Bronchial epithelial cell (primary cell): Measurements from ENCODE around the gene SGK1. TPM values are rescaled to one million over a fixed set of nuclear protein-coding genes. Genes with fewer than 3 reads are reported as not detected.
"Not testable (repeated sequence)": the region's sequence is repeated elsewhere in the genome, so short reads cannot be mapped to it uniquely, and the experiment has no call there.

Experiments
- DNase-seq: peaks from one replicate; pipeline ENCODE4 v3.0.0-alpha.2; 2010; ENCODE audit warnings: low read depth
- FAIRE-seq: peaks from 2 replicates; lab custom pipeline; 2011; peaks lifted over from hg19 to GRCh38; lab: Jason Lieb, UNC
- H3K27me3 ChIP-seq: 2 replicates; pipeline ENCODE4 v1.5.1; 2011; ENCODE audit warnings: low read length; ENCODE audit not compliant: control insufficient read depth, insufficient read depth
- H3K36me3 ChIP-seq: 2 replicates; pipeline ENCODE4 v1.5.1; 2011; ENCODE audit warnings: low read length; ENCODE audit not compliant: control insufficient read depth, insufficient read depth
- H3K4me3 ChIP-seq: 2 replicates; pipeline ENCODE4 v1.5.1; 2011; ENCODE audit warnings: mild to moderate bottlenecking, low read depth, low read length, control low read depth
- CTCF ChIP-seq: IDR thresholded peaks from 2 replicates; pipeline ENCODE4 v1.5.1; 2011; ENCODE audit warnings: mild to moderate bottlenecking, moderate library complexity, low read length, control low read depth, inconsistent platforms; ENCODE audit not compliant: insufficient read depth, severe bottlenecking
- total RNA-seq: library from RNA; depleted of rRNA; stranded (reverse); fragments of >200 nt; gene quantifications from 2 replicates; pipeline ENCODE4 v1.2.1, GENCODE V29; 2014

Gene SGK1
- total RNA-seq, 1 donor from 2014 or later: 13.4 TPM

GRCh38 chr6:134257516-134257915 lies 60.4 kb downstream of the SGK1 start:
- no peak for TF ChIP-seq CTCF
- no peak overlapping the region for H3K4me3 ChIP-seq
- H3K36me3 ChIP-seq: no peaks in the 10 kb centered on the region
- DNase-seq: no peak
- no peaks in the 10 kb centered on the region for H3K27me3 ChIP-seq
- FAIRE-seq: no peak

GRCh38 chr6:134256862-134257261 lies 61.0 kb downstream of the SGK1 start:
- DNase-seq (no peak), FAIRE-seq (no peak)
- H3K36me3 ChIP-seq: no peaks in the 10 kb centered on the region
- no peaks in the 10 kb centered on the region for H3K27me3 ChIP-seq
- TF ChIP-seq CTCF: no peak
- no peak overlapping the region for H3K4me3 ChIP-seq

GRCh38 chr6:134255280-134255679 lies 62.6 kb downstream of the SGK1 start:
- not testable (repeated sequence) for H3K4me3 ChIP-seq, FAIRE-seq, DNase-seq, H3K27me3 ChIP-seq, H3K36me3 ChIP-seq

- no peaks in the 10 kb centered on the region for H3K36me3 ChIP-seq
- H3K4me3 ChIP-seq: no peak overlapping the region
- DNase-seq (no peak), FAIRE-seq (no peak)
- TF ChIP-seq CTCF: no peak
- H3K27me3 ChIP-seq: no peaks in the 10 kb centered on the region
Observed at GRCh38 chr6:134254118-134254517, 63.8 kb downstream of the SGK1 start.

GRCh38 chr6:134253681-134254080 lies 64.2 kb downstream of the SGK1 start:
- no peak for TF ChIP-seq CTCF
- Histone ChIP-seq H3K36me3 (no peaks in the 10 kb centered on the region), H3K4me3 (no peak overlapping the region), H3K27me3 (no peaks in the 10 kb centered on the region)
- no peak for FAIRE-seq
- no peak for DNase-seq

GRCh38 chr6:134251320-134251719 lies 66.6 kb downstream of the SGK1 start:
- Histone ChIP-seq H3K27me3 (no peaks in the 10 kb centered on the region), H3K4me3 (no peak overlapping the region), H3K36me3 (no peaks in the 10 kb centered on the region)
- no peak for FAIRE-seq
- DNase-seq: no peak
- TF ChIP-seq CTCF: no peak
